ENCODE data around the gene CARD16. TPM values are rescaled to one million over a fixed set of nuclear protein-coding genes. Genes with fewer than 3 reads are reported as not detected.
"Not testable (repeated sequence)": the region's sequence is repeated elsewhere in the genome, so short reads cannot be mapped to it uniquely, and the experiment has no call there.

The CARD16 gene
- total RNA-seq, 1 experiment from 2014 or later = not detected

DNA sequence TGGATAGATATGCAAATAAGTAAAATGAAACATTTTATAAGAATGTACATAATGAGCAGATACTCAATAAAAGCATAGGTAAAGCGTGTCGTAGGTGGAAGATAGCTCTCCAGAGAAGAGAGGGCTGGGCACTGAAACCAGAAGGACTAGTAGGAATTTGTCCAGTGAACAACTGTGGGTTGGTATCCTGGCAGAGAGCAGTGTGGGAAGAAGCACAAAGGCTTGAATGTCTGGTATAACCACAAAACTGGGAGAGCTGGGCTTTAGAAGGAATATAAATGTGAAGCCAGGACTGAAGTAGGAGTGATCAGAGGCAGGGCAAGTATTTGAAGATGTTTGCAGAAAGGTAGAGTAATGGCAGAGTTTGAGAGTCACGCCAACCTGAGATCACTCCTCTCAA lies 33.1 kb upstream of the CARD16 start:
- TF ChIP-seq, protein P1, sequence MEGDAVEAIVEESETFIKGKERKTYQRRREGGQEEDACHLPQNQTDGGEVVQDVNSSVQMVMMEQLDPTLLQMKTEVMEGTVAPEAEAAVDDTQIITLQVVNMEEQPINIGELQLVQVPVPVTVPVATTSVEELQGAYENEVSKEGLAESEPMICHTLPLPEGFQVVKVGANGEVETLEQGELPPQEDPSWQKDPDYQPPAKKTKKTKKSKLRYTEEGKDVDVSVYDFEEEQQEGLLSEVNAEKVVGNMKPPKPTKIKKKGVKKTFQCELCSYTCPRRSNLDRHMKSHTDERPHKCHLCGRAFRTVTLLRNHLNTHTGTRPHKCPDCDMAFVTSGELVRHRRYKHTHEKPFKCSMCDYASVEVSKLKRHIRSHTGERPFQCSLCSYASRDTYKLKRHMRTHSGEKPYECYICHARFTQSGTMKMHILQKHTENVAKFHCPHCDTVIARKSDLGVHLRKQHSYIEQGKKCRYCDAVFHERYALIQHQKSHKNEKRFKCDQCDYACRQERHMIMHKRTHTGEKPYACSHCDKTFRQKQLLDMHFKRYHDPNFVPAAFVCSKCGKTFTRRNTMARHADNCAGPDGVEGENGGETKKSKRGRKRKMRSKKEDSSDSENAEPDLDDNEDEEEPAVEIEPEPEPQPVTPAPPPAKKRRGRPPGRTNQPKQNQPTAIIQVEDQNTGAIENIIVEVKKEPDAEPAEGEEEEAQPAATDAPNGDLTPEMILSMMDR (conservative IDR thresholded peaks at IDR 0.05) = no peak
- H2BK5ac ChIP-seq (ENCODE audit: insufficient read length, low read length) = no peak overlapping the region
- no peak overlapping the region for H2BK15ac ChIP-seq (ENCODE audit: low read depth, low read length)
- H3K27me3 ChIP-seq (ENCODE audit: insufficient read depth, low read length) = no peaks in the 10 kb centered on the region
- H4K91ac ChIP-seq (ENCODE audit: insufficient read length, low read depth, low read length) = no peak overlapping the region
- H4K5ac ChIP-seq (ENCODE audit: insufficient read length, low read depth, low read length) = no peak overlapping the region
- H3K18ac ChIP-seq (ENCODE audit: insufficient read length, low read depth, low read length) = no peak overlapping the region
- H2BK12ac ChIP-seq (ENCODE audit: insufficient read length, low read depth, low read length) = no peak overlapping the region
- H2BK120ac ChIP-seq (ENCODE audit: low read depth, low read length, poor library complexity, severe bottlenecking) = no peak overlapping the region
- DNase-seq = no peak
- H3T11ph ChIP-seq (ENCODE audit: low read length) = no peak overlapping the region
- no peaks in the 10 kb centered on the region for H3K79me1 ChIP-seq (ENCODE audit: insufficient read depth, low read depth, low read length, poor library complexity, severe bottlenecking)
- no peak overlapping the region for H3K27ac ChIP-seq (ENCODE audit: insufficient read length, low read depth, low read length)
- no peaks in the 10 kb centered on the region for H3K79me2 ChIP-seq (ENCODE audit: insufficient read depth, low read length)
- H3K4me1 ChIP-seq (ENCODE audit: insufficient read depth, low read length) = peaks cover 15% of the 10 kb centered on the region; the same call in 1 of the 2 replicates
- H3K36me3 Mint-ChIP-seq (ENCODE audit: insufficient read depth in 1 of 3, low read depth in 3 of 3) = peaks cover 0 to 6% (median 0%) of the 10 kb centered on the region in 3 experiments; a peak in 1 of 7 replicates
- H3K4me1 Mint-ChIP-seq = peaks cover 27 to 33% of the 10 kb centered on the region in 2 experiments
- H3K9ac ChIP-seq (ENCODE audit: extremely low read depth, insufficient read length, low read length) = no peak overlapping the region
- H2AK5ac ChIP-seq (ENCODE audit: insufficient read length, low read length) = no peak overlapping the region
- H3K23me2 ChIP-seq (ENCODE audit: insufficient read length, low read depth, low read length, poor library complexity, severe bottlenecking) = no peaks in the 10 kb centered on the region
- no peak overlapping the region for H3K14ac ChIP-seq (ENCODE audit: insufficient read depth, low read length)
- no peak overlapping the region for H4K8ac ChIP-seq (replicated peaks; ENCODE audit: insufficient read length, low read depth, low read length)
- H3K4ac ChIP-seq (ENCODE audit: low read depth, low read length) = no peak overlapping the region
- no peak overlapping the region for H2BK20ac ChIP-seq (ENCODE audit: low read depth, low read length, poor library complexity, severe bottlenecking)
- H3K23ac ChIP-seq (ENCODE audit: insufficient read length, low read depth, low read length) = no peak overlapping the region
- H3K9me3 ChIP-seq (ENCODE audit: control insufficient read depth, low read depth, low read length) = no peaks in the 10 kb centered on the region
- no peak overlapping the region for H3K4me3 Mint-ChIP-seq
- WGBS (ENCODE audit: extremely low coverage, insufficient read length, low lambda C conversion rate) = no CpG with 5 or more reads among the region's 3 CpGs
- H3K27me3 Mint-ChIP-seq (ENCODE audit: low read depth) = no peaks in the 10 kb centered on the region
- no peaks in the 10 kb centered on the region for H3K9me3 Mint-ChIP-seq
- H3K4me2 ChIP-seq (ENCODE audit: insufficient read depth, insufficient read length, low read length) = no peak overlapping the region
- no peaks in the 10 kb centered on the region for H4K20me1 ChIP-seq (ENCODE audit: control insufficient read depth, insufficient read depth, insufficient read length)
- no peak overlapping the region for H3K27ac Mint-ChIP-seq
- no peak overlapping the region for H3K56ac ChIP-seq (ENCODE audit: insufficient read length, low read depth, low read length)
- no peak overlapping the region for H2AFZ ChIP-seq (ENCODE audit: low read length)

DNA sequence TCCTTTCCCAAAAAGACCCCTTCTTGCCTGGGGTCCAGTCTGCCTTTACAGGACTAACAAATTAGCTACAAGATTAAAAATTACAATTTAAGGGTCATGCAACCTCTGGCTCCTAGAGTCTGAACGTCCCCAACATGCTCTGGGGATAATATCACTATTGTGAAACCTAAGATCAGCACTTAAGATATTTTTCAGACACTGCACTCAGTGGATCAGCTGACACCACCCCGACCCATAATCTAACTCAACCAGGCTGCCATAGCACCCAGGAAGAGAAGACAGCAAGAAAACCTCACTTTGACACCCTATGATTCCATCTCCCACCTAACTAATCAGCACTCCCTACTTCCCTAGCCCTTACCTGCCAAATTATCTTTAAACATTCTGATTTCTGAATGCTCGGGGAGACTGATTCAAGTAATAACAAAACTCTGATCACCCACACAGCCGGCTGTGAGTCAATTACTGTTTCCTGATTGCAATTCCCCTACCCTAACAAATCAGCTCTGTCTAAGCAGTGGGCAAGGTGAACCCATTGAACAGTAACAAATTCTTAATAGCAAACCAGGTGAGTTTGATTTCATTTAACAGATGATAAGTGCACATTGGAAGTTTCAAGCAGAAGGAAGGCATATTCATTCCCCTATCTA lies 32.1 kb upstream of the CARD16 start:
- H2BK120ac ChIP-seq (ENCODE audit: low read depth, low read length, poor library complexity, severe bottlenecking); H3K79me1 ChIP-seq (ENCODE audit: insufficient read depth, low read depth, low read length, poor library complexity, severe bottlenecking); H3K4me3 Mint-ChIP-seq; H3K56ac ChIP-seq (ENCODE audit: insufficient read length, low read depth, low read length); H3K14ac ChIP-seq (ENCODE audit: insufficient read depth, low read length); H3K27ac Mint-ChIP-seq; H3K9me3 Mint-ChIP-seq; H2BK20ac ChIP-seq (ENCODE audit: low read depth, low read length, poor library complexity, severe bottlenecking); H3K18ac ChIP-seq (ENCODE audit: insufficient read length, low read depth, low read length); H3K23ac ChIP-seq (ENCODE audit: insufficient read length, low read depth, low read length); H3K4me2 ChIP-seq (ENCODE audit: insufficient read depth, insufficient read length, low read length); H4K20me1 ChIP-seq (ENCODE audit: control insufficient read depth, insufficient read depth, insufficient read length); H3K79me2 ChIP-seq (ENCODE audit: insufficient read depth, low read length); H2BK12ac ChIP-seq (ENCODE audit: insufficient read length, low read depth, low read length); H3K4ac ChIP-seq (ENCODE audit: low read depth, low read length); H3T11ph ChIP-seq (ENCODE audit: low read length); H2BK15ac ChIP-seq (ENCODE audit: low read depth, low read length); DNase-seq; H3K27me3 ChIP-seq (ENCODE audit: insufficient read depth, low read length); H3K9me3 ChIP-seq (ENCODE audit: control insufficient read depth, low read depth, low read length); H3K27me3 Mint-ChIP-seq (ENCODE audit: low read depth); H3K27ac ChIP-seq (ENCODE audit: insufficient read length, low read depth, low read length); H4K91ac ChIP-seq (ENCODE audit: insufficient read length, low read depth, low read length); H2BK5ac ChIP-seq (ENCODE audit: insufficient read length, low read length); H3K9ac ChIP-seq (ENCODE audit: extremely low read depth, insufficient read length, low read length); H3K36me3 Mint-ChIP-seq (ENCODE audit: insufficient read depth in 1 of 3, low read depth in 3 of 3); H4K8ac ChIP-seq (replicated peaks; ENCODE audit: insufficient read length, low read depth, low read length); H2AFZ ChIP-seq (ENCODE audit: low read length); H3K23me2 ChIP-seq (ENCODE audit: insufficient read length, low read depth, low read length, poor library complexity, severe bottlenecking); H4K5ac ChIP-seq (ENCODE audit: insufficient read length, low read depth, low read length); H2AK5ac ChIP-seq (ENCODE audit: insufficient read length, low read length): not testable (repeated sequence)
- no CpG with 5 or more reads among the region's 4 CpGs for WGBS (ENCODE audit: extremely low coverage, insufficient read length, low lambda C conversion rate)
- H3K4me1 Mint-ChIP-seq = peaks cover 19 to 26% of the 10 kb centered on the region in 2 experiments
- H3K4me1 ChIP-seq (ENCODE audit: insufficient read depth, low read length) = peaks cover 15% of the 10 kb centered on the region; the same call in 1 of the 2 replicates

All from H9 (cell line).